ENCODE results near the gene C1orf185. TPM values are rescaled to one million over a fixed set of nuclear protein-coding genes. Genes with fewer than 3 reads are reported as not detected.
A peak's percentile ranks its signal among the peaks of the same experiment; 100 is the strongest.
"Not testable (repeated sequence)": the region's sequence is repeated elsewhere in the genome, so short reads cannot be mapped to it uniquely, and the experiment has no call there.

The C1orf185 gene
- total and polyA plus RNA-seq, 2 experiments from 2014 or later: not detected

- no peak for DNase-seq (ENCODE audit: low read depth in 1 of 2, low spot score in 1 of 2)
- Histone ChIP-seq H3K4me3 (no peak overlapping the region), H3K27ac (no peak overlapping the region), H3K4me1 (ENCODE audit: low read depth) (no peaks in the 10 kb centered on the region), H3K27me3 (no peaks in the 10 kb centered on the region), H3K36me3 (no peaks in the 10 kb centered on the region), H3K9me3 (ENCODE audit: low read depth) (no peaks in the 10 kb centered on the region)
- no peak for TF ChIP-seq CTCF (IDR thresholded peaks at IDR 0.05; ENCODE audit: low read depth, low read length)
These were observed 31.0 kb downstream of the C1orf185 start for GRCh38 chr1:51133045-51133444.

GRCh38 chr1:51137696-51138095, 35.7 kb downstream of the C1orf185 start:
- H3K9me3 ChIP-seq (ENCODE audit: low read depth); H3K27me3 ChIP-seq; H3K36me3 ChIP-seq; DNase-seq (ENCODE audit: low read depth in 1 of 2, low spot score in 1 of 2); H3K27ac ChIP-seq; H3K4me3 ChIP-seq; H3K4me1 ChIP-seq (ENCODE audit: low read depth): not testable (repeated sequence)

- H3K36me3 ChIP-seq: no peaks in the 10 kb centered on the region
- no peaks in the 10 kb centered on the region for H3K27me3 ChIP-seq
- H3K4me3 ChIP-seq: no peak overlapping the region
- H3K27ac ChIP-seq: no peak overlapping the region
- TF ChIP-seq CTCF (IDR thresholded peaks at IDR 0.05; ENCODE audit: low read depth, low read length): peak; percentile 21
- H3K9me3 ChIP-seq (ENCODE audit: low read depth): no peaks in the 10 kb centered on the region
- DNase-seq (ENCODE audit: low read depth in 1 of 2, low spot score in 1 of 2): peak in 1 of 2 donors; percentile 3
- no peaks in the 10 kb centered on the region for H3K4me1 ChIP-seq (ENCODE audit: low read depth)
These were observed 37.4 kb downstream of the C1orf185 start for GRCh38 chr1:51139474-51139873.

- H3K27me3 ChIP-seq: no peaks in the 10 kb centered on the region
- no peaks in the 10 kb centered on the region for H3K36me3 ChIP-seq
- H3K4me1 ChIP-seq (ENCODE audit: low read depth): no peaks in the 10 kb centered on the region
- no peak for DNase-seq (ENCODE audit: low read depth in 1 of 2, low spot score in 1 of 2)
- no peaks in the 10 kb centered on the region for H3K9me3 ChIP-seq (ENCODE audit: low read depth)
- TF ChIP-seq CTCF (IDR thresholded peaks at IDR 0.05; ENCODE audit: low read depth, low read length): no peak
- H3K27ac ChIP-seq: no peak overlapping the region
- H3K4me3 ChIP-seq: no peak overlapping the region
These were observed 45.4 kb downstream of the C1orf185 start for GRCh38 chr1:51147394-51147793.

GRCh38 chr1:51154776-51155175, 52.7 kb downstream of the C1orf185 start:
- no peak for DNase-seq (ENCODE audit: low read depth in 1 of 2, low spot score in 1 of 2)
- Histone ChIP-seq H3K4me1 (ENCODE audit: low read depth) (no peaks in the 10 kb centered on the region), H3K9me3 (ENCODE audit: low read depth) (no peaks in the 10 kb centered on the region), H3K27me3 (no peaks in the 10 kb centered on the region), H3K4me3 (no peak overlapping the region), H3K27ac (no peak overlapping the region), H3K36me3 (no peaks in the 10 kb centered on the region)
- TF ChIP-seq CTCF (IDR thresholded peaks at IDR 0.05; ENCODE audit: low read depth, low read length): no peak

GRCh38 chr1:51156752-51157151, 54.7 kb downstream of the C1orf185 start:
- no peaks in the 10 kb centered on the region for H3K4me1 ChIP-seq (ENCODE audit: low read depth)
- no peak overlapping the region for H3K4me3 ChIP-seq
- no peaks in the 10 kb centered on the region for H3K27me3 ChIP-seq
- H3K27ac ChIP-seq: no peak overlapping the region
- TF ChIP-seq CTCF (IDR thresholded peaks at IDR 0.05; ENCODE audit: low read depth, low read length): no peak
- H3K9me3 ChIP-seq (ENCODE audit: low read depth): no peaks in the 10 kb centered on the region
- H3K36me3 ChIP-seq: no peaks in the 10 kb centered on the region
- no peak for DNase-seq (ENCODE audit: low read depth in 1 of 2, low spot score in 1 of 2)
